Left cardiac atrium (tissue), 4 donors: ENCODE data around the gene FOXI2. TPM values are rescaled to one million over a fixed set of nuclear protein-coding genes. Genes with fewer than 3 reads are reported as not detected.
A peak's percentile ranks its signal among the peaks of the same experiment; 100 is the strongest.

Source experiments
- ATAC-seq, 2 donors: fragments of 200-7000 bp; cut with Tn5 transposase; one replicate each; pipeline ENCODE4 v1.9.1; 2020; ENCODE audit warnings: mild to moderate bottlenecking in 2 of 2, moderate library complexity in 2 of 2
- DNase-seq: peaks from one replicate; pipeline ENCODE4 v3.0.0-alpha.2; 2020
- intact Hi-C, 2 donors: fragments of 100-400 bp; cut with DNase I; formaldehyde crosslinking; loops; one replicate each; pipeline versions ENCODE4 v1.14.1 to v1.15.1; 2022 to 2023
- total RNA-seq, 2 donors: library from RNA; stranded (reverse); fragmentation: NEBNext Ultra II Directional; extraction: Animal tissue kit (Norgen Biotek cat#: 25700); gene quantifications; one replicate each; pipeline ENCODE4 v1.2.1, GENCODE V29; 2021
- donor health status: DM: no; HTN: yes; CAD: no.
- donor health status: DM: no; HTN: yes; CAD: no; lungs with severe emphysema.
- donor health status: DM: yes; HTN: yes; CAD: no.
- donor health status: Dilated cardiomyopathy.

FOXI2 gene
- total RNA-seq, 2 donors from 2014 or later = 0.29 TPM; not detected in 1

DNA sequence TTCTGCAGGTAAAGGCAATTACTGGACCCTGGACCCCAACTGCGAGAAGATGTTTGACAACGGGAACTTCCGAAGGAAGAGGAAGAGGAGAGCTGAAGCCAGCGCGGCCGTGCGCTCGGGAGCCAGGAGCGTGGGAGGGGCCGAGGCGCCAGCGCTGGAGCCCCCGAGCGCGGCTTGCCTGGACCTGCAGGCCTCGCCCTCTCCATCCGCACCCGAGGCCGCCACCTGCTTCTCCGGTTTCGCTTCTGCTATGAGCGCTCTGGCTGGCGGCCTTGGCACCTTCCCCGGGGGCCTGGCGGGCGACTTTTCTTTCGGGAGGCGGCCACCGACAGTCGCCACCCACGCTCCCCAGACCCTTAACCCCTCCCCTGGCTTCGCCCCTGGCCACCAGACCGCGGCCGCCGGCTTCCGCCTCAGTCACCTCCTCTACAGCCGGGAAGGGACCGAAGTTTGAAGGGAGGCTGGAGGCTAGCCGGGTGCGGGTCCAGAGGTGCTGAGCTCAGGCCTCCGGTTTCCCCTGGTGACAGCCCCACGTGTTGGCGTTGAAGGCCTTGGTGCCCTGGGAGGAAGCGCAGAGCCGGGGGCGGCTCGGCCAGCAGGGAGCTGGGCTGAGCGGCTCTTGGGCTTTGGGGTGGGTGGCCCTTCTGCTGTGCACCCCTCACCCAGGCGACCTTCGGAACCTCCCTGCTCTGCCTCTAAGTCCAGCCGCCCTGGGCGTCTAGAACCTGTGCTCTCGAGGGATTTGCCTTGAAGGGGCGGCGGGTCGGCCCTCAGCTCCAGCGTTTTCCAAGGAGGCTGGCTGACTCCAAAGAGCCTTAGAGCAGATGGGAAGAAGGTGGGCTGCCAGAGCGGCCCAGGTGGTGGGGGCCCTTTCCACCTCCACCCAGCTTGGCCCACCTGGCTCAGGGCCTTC is 1.8 kb downstream of the FOXI2 start:
- intact Hi-C loops = no loop called here
- DNase-seq = no peak
- no peak for ATAC-seq

DNA sequence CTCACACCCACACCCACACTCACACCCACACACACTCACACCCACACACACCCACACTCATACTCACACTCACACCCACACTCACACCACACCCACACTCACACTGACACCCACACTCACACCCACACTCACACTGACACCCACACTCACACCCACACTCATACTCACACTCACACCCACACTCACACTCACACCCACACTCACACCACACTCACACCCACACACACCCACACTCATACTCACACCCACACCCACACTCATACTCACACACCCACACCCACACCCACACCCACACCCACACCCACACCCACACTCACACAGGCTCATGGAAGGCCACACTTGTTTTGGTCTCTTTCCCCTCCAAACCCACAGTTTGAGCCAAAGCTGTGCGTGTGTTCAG is 2.9 kb downstream of the FOXI2 start:
- intact Hi-C loops = no loop called here
- ATAC-seq = no peak
- DNase-seq = no peak

DNA sequence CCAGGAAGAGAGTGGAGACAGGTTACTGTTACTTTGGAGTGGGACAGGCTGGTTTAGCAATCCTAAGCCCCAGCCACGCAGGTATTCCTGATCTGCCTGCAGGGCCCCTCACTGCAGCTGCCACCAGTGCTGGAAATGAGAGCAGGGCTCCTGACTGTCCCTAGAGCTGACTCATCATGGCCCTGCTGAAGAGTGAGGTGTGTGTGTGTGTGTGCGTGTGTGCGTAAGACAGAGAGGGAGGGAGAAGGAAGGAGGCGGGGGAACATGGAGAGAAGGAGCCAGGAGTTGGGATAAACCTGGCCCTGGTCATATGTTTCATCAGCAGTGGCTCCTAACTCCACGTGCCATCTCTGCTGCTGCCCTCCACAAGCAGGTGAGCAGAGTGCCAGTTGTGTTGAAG is 3.6 kb downstream of the FOXI2 start:
- DNase-seq (no peak), ATAC-seq (no peak)
- intact Hi-C loops = no loop called here

DNA sequence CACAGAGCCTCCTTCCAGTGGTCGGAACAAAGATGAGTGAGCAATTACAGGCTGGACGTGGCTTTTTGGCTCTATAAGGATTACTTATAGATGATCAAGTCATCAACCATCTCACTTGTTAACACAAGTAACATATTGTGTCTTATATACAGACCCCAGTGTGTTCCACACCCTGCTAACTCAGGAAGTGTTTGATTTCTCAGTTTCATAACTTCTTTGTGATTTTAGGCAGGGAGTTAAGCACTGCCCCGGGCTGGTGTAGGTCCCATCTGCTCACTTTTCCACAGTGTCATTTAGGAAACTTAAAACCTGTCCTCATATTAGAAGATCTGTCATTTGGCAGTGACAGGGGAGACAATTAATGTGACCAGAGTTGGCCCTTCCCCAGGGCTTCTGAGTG is 6.2 kb downstream of the FOXI2 start:
- no peak for ATAC-seq
- intact Hi-C loops = no loop called here

DNA sequence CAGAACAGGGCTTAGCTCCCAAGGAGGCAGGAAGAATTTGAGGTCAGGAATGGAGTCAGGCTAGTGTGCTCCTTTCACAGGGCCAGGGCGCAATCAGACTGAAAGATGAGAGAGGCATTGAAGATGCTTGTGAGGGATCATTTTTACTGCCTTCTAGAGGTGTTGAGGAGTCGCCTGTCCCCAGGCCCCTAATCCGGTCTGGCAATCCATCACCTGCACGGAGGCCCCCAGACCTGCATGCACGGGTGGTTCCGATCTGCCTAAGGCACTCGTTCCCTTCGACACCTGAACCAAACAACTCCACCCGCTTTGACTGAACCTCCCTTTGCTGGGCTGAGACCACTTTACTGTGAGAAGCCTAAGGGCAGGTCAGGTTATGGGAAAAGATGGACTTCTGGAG is 8.0 kb downstream of the FOXI2 start:
- intact Hi-C loops = no loop called here
- no peak for ATAC-seq
- DNase-seq = no peak

More for the DNA sequence above, 6.2 kb downstream of the FOXI2 start:
- no peak for DNase-seq

DNA sequence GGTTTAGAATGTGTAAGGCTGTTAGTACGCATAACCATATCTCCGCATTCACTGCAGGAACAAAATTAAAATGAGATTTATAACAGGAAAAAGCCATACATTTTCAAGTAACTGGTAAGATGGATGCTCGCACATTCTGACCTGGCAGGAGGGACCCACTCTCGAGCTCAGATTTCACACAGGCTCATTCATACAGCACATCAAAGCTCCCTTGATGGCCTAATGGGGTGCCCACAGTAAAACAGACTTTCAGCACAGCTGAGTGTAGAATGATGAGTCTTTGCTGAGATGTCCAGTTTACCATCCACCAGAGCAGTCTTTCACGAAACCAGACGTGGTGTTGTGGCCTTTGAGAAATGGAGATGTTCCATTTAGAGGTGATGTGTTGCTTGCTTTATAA is 8.9 kb downstream of the FOXI2 start:
- intact Hi-C loops = no loop called here
- DNase-seq (no peak), ATAC-seq (no peak)

DNA sequence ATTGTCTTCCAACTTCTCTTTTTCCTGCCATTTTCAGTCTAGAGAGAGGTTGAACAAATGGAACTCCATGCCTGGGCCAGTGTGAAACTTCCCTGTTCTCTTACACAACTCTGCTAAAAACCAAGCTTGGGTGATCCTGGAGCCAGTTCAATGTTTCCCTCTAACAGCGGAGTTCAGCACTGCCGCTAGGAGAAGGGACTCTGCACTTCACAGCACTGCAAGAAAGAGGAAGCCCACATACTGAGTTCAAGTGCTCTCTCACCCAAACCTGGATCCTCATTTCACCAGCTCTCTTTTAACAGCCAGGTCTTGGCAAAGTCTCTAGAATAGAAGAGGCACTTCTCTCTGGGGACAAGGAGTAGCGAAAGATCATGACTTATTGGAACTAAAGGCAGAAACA is 18.8 kb downstream of the FOXI2 start:
- ATAC-seq (peak in 1 of 2 donors; percentile 44), DNase-seq (no peak)
- intact Hi-C loops = no loop called here

DNA sequence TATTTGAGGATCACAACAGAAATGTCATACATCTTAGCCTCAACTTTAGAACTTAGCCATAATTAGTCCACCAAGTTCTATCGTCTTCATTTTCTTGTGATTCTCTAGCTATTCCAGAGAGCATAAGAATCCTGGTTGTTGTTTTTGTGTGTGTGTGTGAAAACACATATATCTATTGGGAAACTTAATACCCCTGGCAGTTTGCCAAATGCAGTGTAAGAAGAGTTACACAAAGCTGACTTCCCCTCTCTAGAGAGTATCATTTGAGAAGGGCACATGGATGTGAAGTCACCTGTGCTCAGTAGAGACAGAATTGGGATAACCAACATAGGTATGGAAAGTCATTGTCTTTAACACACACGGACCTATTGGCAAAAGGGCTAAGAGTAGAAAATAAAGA is 19.3 kb downstream of the FOXI2 start:
- DNase-seq (no peak), ATAC-seq (no peak)
- intact Hi-C loops = no loop called here

DNA sequence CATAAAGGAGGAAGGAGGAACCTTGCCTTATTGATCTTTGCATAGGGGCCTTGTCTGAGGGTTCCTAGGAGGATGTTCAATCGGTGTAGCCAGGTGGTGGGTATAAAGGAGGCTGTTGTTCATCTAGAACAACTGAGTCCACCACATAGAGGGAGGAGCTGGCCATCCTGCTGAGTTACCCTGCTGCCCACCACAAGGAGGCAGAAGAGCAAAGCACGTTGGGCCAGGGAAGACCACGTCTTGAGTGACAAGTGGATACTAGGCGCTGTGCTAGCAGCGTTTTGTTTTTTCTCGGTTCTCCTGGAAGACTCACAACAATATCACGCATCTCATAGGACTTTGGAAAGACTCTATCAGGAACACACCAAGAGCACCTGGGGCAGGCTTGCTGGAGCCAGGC is 20.0 kb downstream of the FOXI2 start:
- intact Hi-C loops = no loop called here
- ATAC-seq = no peak
- DNase-seq = no peak

DNA sequence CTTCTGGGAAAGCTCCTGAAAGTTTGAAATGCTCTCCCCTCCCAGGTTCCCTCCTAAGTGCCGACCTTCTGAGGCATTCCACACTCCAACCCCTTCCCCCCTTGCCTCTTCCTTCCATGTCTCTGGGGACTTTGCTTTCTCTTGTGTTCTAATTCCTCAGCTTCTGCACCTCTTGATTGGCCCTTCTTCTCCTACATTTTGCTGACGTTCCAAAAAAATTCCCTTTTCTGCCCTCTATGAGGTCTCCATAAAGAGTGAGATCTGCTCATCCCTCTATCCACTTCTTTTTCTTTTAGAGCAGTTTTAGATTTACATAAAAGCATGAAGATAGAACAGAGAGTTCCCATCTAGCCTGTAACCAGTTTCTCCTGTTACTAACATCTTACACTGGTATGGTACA is 22.3 kb downstream of the FOXI2 start:
- DNase-seq (no peak), ATAC-seq (no peak)
- intact Hi-C loops = no loop called here

DNA sequence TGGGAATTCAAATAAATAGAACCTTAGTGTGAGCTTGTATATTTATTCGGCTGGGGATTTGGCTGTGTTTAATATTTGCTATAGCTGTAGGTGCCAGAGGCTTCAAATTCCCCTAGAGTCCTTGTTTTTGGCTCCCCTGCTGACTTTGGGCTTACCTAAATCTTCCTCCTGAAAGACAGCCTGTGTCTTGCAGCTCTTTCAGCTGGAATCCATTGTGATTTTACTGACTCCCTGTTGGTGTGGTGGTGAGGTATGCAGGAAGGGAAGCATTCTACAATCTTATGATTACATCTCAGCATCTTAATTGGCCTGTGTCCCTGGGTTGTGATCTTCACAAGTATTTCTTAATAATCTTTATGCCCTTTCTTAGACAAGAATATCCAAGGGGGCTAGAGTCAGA is 25.9 kb downstream of the FOXI2 start:
- intact Hi-C loops = no loop called here
- DNase-seq = no peak
- no peak for ATAC-seq

DNA sequence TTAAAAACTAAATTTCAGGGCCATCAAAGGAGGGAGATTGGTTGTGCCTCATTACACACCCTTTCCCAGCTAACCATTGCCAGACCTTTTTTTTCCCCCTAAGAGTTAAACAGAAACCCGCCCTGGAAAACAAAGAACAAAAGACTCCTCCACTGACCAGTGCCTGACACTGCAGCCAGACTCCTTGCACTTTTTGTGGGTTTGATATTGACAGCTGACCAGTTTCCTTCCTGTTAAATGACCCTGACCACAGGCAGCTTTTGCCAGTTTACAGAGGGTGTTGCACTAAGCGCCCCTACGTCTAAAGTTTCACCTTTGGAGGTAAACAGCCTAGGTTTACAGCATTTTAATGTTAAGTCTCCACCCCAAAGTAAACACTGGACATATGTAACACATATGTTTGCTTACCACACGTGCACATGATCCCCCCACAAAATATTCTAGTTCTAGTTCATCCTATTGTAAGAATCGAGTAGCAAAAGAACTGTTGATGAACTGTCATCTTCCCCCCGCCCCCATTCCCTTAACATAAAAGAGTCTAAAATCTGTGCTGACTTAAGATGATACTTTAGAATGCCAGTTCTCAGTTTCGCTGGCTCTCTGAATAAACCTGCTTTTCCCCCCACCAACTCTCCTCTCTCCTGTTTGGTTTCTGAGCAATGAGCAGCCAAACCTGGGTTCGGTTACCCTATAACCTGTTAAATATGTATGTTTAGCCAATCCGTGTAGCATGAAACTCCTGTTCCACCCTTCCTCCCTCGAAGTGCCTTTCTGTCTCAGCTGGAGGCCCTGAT is 38.0 kb downstream of the FOXI2 start:
- no peak for ATAC-seq
- no peak for DNase-seq
- intact Hi-C loops = no loop called here

DNA sequence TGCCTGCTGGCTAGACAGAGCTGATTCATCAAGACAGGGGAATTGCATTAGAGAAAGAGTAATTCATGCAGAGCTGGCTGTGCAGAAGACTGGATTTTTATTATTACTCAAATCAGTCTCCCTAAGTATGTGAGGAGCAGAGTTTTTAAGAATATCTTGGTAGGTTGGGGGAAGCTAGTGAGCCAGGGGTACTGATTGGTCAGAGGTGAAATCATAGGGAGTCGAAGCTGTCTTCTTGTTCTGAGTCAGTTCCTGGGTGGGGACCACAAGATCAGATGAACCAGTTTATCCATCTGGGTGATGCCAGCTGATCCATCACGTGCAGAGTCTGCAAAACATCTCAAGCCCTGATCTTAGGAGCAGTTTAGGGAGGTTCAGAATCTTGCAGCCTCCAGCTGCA is 39.8 kb downstream of the FOXI2 start:
- intact Hi-C loops = no loop called here
- ATAC-seq (no peak), DNase-seq (no peak)

DNA sequence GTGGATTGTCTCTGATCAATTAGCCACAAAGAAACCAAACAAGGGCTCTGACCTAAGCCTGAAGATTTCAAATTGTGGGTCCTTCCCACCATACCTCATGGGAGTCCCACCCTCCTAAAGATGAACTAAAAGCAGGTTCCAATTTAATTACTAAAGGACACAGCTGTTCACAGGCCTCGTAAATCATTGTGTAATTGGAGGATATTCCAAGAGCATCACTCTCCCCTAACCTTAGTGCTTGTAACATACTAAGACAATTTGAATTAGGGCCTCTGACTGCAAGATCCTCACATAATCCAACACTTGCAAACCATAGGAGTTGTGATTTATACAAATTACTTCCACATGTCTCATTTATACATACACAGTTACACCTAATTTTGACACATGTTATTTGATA is 44.4 kb downstream of the FOXI2 start:
- DNase-seq (no peak), ATAC-seq (no peak)
- intact Hi-C loops = no loop called here

DNA sequence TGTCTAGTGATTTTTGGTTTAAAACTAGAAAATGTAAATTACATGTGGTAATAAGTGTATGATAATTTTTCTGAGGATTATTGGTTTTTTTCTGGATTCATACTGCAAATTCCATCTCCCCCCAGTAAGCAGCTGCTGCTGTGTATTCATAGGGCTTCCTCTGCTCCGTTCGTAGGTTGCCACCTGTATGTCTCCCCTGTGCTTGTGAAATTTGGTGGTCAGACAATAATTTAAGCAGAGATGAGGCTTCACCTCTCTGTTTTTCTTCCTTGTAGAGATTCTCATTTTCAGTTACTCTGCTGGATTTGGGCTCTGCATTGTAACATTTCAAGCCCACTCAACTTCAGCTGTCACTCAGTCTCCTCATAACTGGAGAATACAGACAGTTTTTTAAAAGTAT is 50.9 kb downstream of the FOXI2 start:
- ATAC-seq (no peak), DNase-seq (no peak)
- intact Hi-C loops = no loop called here

DNA sequence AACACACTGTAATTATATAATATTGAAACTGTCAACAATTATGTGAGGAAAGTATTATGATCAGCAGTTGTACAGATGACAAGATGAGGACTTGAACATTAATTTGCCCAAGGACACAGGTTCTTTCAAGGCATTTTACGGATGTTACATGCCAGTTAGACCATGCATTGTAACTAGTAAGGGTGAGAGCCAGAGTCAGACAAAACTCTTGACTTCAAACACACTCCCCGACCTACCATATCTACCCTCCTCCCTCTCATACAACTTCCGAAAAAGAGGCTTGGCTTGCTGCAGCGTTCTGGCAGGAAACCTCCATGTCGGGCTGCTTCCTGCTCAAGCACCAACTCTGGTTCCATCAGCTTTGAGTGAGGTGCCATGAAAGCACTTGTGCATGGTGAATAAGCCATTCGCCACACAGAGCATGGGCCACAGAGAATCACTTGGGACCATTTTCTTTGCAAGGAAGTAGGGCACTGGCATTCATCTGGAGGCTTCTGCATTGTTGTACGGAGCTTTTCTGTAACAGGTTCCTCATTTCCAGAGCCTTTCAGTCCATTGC is 53.2 kb downstream of the FOXI2 start:
- no peak for DNase-seq
- no peak for ATAC-seq
- intact Hi-C loops = no loop called here
